Liver (tissue), 9 donors: Measurements from ENCODE around the gene CX3CL1. TPM values are rescaled to one million over a fixed set of nuclear protein-coding genes. Genes with fewer than 3 reads are reported as not detected.

Experiments
- DNase-seq: peaks from one replicate; pipeline ENCODE4 v3.0.0-alpha.2; 2017; ENCODE audit warnings: low spot score
- H3K27ac ChIP-seq, 2 donors: one replicate each; pipeline ENCODE4 v1.7.0; 2013; ENCODE audit warnings: inconsistent platforms in 2 of 2, low read length in 2 of 2, control low read depth in 1 of 2, low read depth in 1 of 2, mild to moderate bottlenecking in 1 of 2
- H3K27me3 ChIP-seq, 4 donors: one replicate each; pipeline versions ENCODE4 v1.6.1 to v1.7.0; 2013; ENCODE audit warnings: low read length in 3 of 4, inconsistent platforms in 1 of 4, mild to moderate bottlenecking in 1 of 4, moderate library complexity in 1 of 4; ENCODE audit not compliant: control insufficient read depth in 4 of 4, insufficient read depth in 4 of 4
- H3K36me3 ChIP-seq, 4 donors: one replicate each; pipeline versions ENCODE4 v1.6.1 to v1.7.0; 2013; ENCODE audit warnings: low read length in 3 of 4, mild to moderate bottlenecking in 3 of 4, low read depth in 1 of 4, moderate library complexity in 1 of 4; ENCODE audit not compliant: control insufficient read depth in 4 of 4, insufficient read depth in 3 of 4
- H3K4me1 ChIP-seq, 4 donors: one replicate each; pipeline versions ENCODE4 v1.6.1 to v1.7.0; 2013; ENCODE audit warnings: low read length in 3 of 4, mild to moderate bottlenecking in 3 of 4, moderate library complexity in 1 of 4; ENCODE audit not compliant: control insufficient read depth in 4 of 4, insufficient read depth in 4 of 4
- H3K4me3 ChIP-seq, 3 donors: one replicate each; pipeline versions ENCODE4 v1.6.1 to v1.7.0; 2013; ENCODE audit warnings: low read length in 3 of 3, control low read depth in 1 of 3, low read depth in 1 of 3, mild to moderate bottlenecking in 1 of 3
- H3K9ac ChIP-seq, 2 donors: one replicate each; pipeline ENCODE4 v1.7.0; 2013; ENCODE audit warnings: low read length in 2 of 2, mild to moderate bottlenecking in 2 of 2, moderate library complexity in 2 of 2, control low read depth in 1 of 2, low read depth in 1 of 2
- H3K9me3 ChIP-seq, 4 donors: one replicate each; pipeline versions ENCODE4 v1.6.1 to v1.7.0; 2013; ENCODE audit warnings: low read length in 3 of 4; ENCODE audit not compliant: control insufficient read depth in 4 of 4
- EGR1 ChIP-seq, 2 donors: IDR thresholded peaks; 2 replicates each; pipeline ENCODE4 v1.6.1; 2016 to 2018; ENCODE audit warnings: antibody characterized with exemption in 2 of 2, low read depth in 2 of 2
- FOXA2 ChIP-seq: IDR thresholded peaks from 2 replicates; pipeline ENCODE4 v1.6.1; 2016; ENCODE audit warnings: antibody characterized with exemption
- GABPA ChIP-seq, 2 donors: IDR thresholded peaks in 1 of 2; conservative IDR thresholded peaks in 1 of 2; 2 replicates each; pipeline ENCODE4 v1.6.1; 2016; ENCODE audit warnings: antibody characterized with exemption in 2 of 2, mild to moderate bottlenecking in 1 of 2, moderate library complexity in 1 of 2
- HNF4A ChIP-seq, 2 donors: conservative IDR thresholded peaks; 2 replicates each; pipeline ENCODE4 v1.6.1; 2016; ENCODE audit warnings: antibody characterized with exemption in 2 of 2, mild to moderate bottlenecking in 2 of 2
- HNF4G ChIP-seq: IDR thresholded peaks from 2 replicates; pipeline ENCODE4 v1.6.1; 2016; ENCODE audit warnings: antibody characterized with exemption
- JUND ChIP-seq, 2 donors: IDR thresholded peaks; 2 replicates each; pipeline ENCODE4 v1.6.1; 2016; ENCODE audit warnings: antibody characterized with exemption in 2 of 2
- MAX ChIP-seq: IDR thresholded peaks from 2 replicates; pipeline ENCODE4 v1.6.1; 2016; ENCODE audit warnings: antibody characterized with exemption
- NR2F2 ChIP-seq: IDR thresholded peaks from 2 replicates; pipeline ENCODE4 v1.6.1; 2016; ENCODE audit warnings: antibody characterized with exemption
- RAD21 ChIP-seq, 2 donors: IDR thresholded peaks; 2 replicates each; pipeline ENCODE4 v1.6.1; 2016; ENCODE audit warnings: antibody characterized with exemption in 2 of 2, mild to moderate bottlenecking in 2 of 2
- REST ChIP-seq: IDR thresholded peaks from 2 replicates; pipeline ENCODE4 v1.6.1; 2016; ENCODE audit warnings: antibody characterized with exemption, mild to moderate bottlenecking
- RXRA ChIP-seq, 2 donors: IDR thresholded peaks; 2 replicates each; pipeline ENCODE4 v1.6.1; 2017 to 2018; ENCODE audit warnings: antibody characterized with exemption in 2 of 2, mild to moderate bottlenecking in 1 of 2
- SP1 ChIP-seq: IDR thresholded peaks from 2 replicates; pipeline ENCODE4 v1.6.1; 2018; ENCODE audit warnings: antibody characterized with exemption, mild to moderate bottlenecking
- TAF1 ChIP-seq: conservative IDR thresholded peaks from 2 replicates; pipeline ENCODE4 v1.6.1; 2016; ENCODE audit warnings: antibody characterized with exemption, mild to moderate bottlenecking
- YY1 ChIP-seq: IDR thresholded peaks from 2 replicates; pipeline ENCODE4 v1.6.1; 2016; ENCODE audit warnings: antibody characterized with exemption, mild to moderate bottlenecking
- WGBS: extraction: QIAGEN DNeasy Blood & Tissue Kit; methylation state at CpG from one replicate; pipeline ENCODE4 v1.1.7; 2013; 5-methylcytosine and 5-hydroxymethylcytosine counted together
- polyA plus RNA-seq, 2 donors: library from polyadenylated mRNA; stranded (reverse) in 1 of 2; unstranded in 1 of 2; fragments of 200-250 nt in 1 of 2; fragments of >200 nt in 1 of 2; fragmentation: Nextera tagmentation in 1 of 2; extraction: Ambion mirVana in 1 of 2; gene quantifications; one replicate each; pipeline versions ENCODE4 v1.2.1 to v1.2.3, GENCODE V29; 2013 to 2015
- total RNA-seq, 2 donors: library from RNA; depleted of rRNA; stranded (reverse); fragments of >200 nt; gene quantifications; one replicate each; pipeline ENCODE4 v1.2.3, GENCODE V29; 2014
- TF ChIP-seq, protein P1 (sequence below): IDR thresholded peaks from 2 replicates; pipeline ENCODE4 v1.6.1; 2016; ENCODE audit warnings: antibody characterized with exemption
- TF ChIP-seq, protein P2 (sequence below): IDR thresholded peaks from 2 replicates; pipeline ENCODE4 v1.6.1; 2016; ENCODE audit warnings: antibody characterized with exemption
- donor health status: healthy.
- donor health status: healthy.
- donor health status: healthy.
- donor health status: healthy.
- donor health status: healthy.

Gene CX3CL1
- total and polyA plus RNA-seq, 4 donors = 2.5 to 5.9 (median 5.1) TPM

DNA sequence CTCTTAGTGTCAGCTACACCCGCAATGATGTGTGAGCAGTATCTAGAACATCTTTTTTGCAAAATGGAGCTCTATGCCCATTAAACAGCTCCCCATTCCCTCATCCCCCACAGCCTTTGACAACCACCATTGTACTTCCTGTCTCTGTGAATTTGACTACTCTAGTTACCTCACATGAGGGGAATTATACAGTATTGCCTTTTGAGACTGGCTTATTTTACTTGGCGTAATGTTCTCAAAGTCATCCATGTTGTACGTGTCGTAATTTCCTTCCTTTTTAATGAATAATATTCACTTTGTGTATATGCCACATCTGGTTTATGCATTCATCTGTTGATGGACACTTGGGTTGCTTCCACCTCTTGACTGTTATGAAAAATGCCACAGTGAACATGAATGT lies 36.9 kb upstream of the CX3CL1 start:
- no peak for DNase-seq
- no peak for TF ChIP-seq RXRA (IDR thresholded peaks at IDR 0.05)
- TF ChIP-seq RAD21 (IDR thresholded peaks at IDR 0.05) = no peak
- no peak for TF ChIP-seq HNF4A (conservative IDR thresholded peaks at IDR 0.05)
- TF ChIP-seq, protein P1, sequence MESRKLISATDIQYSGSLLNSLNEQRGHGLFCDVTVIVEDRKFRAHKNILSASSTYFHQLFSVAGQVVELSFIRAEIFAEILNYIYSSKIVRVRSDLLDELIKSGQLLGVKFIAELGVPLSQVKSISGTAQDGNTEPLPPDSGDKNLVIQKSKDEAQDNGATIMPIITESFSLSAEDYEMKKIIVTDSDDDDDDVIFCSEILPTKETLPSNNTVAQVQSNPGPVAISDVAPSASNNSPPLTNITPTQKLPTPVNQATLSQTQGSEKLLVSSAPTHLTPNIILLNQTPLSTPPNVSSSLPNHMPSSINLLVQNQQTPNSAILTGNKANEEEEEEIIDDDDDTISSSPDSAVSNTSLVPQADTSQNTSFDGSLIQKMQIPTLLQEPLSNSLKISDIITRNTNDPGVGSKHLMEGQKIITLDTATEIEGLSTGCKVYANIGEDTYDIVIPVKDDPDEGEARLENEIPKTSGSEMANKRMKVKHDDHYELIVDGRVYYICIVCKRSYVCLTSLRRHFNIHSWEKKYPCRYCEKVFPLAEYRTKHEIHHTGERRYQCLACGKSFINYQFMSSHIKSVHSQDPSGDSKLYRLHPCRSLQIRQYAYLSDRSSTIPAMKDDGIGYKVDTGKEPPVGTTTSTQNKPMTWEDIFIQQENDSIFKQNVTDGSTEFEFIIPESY = no peak
- Histone ChIP-seq H3K9me3 (no peaks in the 10 kb centered on the region), H3K27ac (no peak overlapping the region), H3K27me3 (no peaks in the 10 kb centered on the region), H3K9ac (no peak overlapping the region), H3K4me1 (no peaks in the 10 kb centered on the region), H3K4me3 (no peak overlapping the region), H3K36me3 (no peaks in the 10 kb centered on the region)
- 89% methylated on average over 4 of the region's 4 CpGs for WGBS

- Histone ChIP-seq H3K9ac (no peak overlapping the region), H3K36me3 (no peaks in the 10 kb centered on the region), H3K4me1 (no peaks in the 10 kb centered on the region), H3K27me3 (no peaks in the 10 kb centered on the region), H3K27ac (no peak overlapping the region), H3K4me3 (no peak overlapping the region), H3K9me3 (no peaks in the 10 kb centered on the region)
- 76% methylated on average over 6 of the region's 6 CpGs for WGBS
- no peak for DNase-seq
- TF ChIP-seq NR2F2 (no peak), MAX (no peak), EGR1 (IDR thresholded peaks at IDR 0.05; ENCODE audit: low read depth in 2 of 2) (no peak), YY1 (no peak), JUND (IDR thresholded peaks at IDR 0.05) (no peak), HNF4A (conservative IDR thresholded peaks at IDR 0.05) (no peak), GABPA (IDR thresholded peaks at IDR 0.05 in 1 of 2, conservative IDR thresholded peaks at IDR 0.05 in 1 of 2) (no peak), REST (no peak), TAF1 (no peak), HNF4G (no peak), SP1 (no peak), RXRA (IDR thresholded peaks at IDR 0.05) (no peak), RAD21 (IDR thresholded peaks at IDR 0.05) (no peak), FOXA2 (no peak)
- TF ChIP-seq, protein P2, sequence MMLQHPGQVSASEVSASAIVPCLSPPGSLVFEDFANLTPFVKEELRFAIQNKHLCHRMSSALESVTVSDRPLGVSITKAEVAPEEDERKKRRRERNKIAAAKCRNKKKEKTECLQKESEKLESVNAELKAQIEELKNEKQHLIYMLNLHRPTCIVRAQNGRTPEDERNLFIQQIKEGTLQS = no peak
Measured at GRCh38 chr16:57341062-57341440, 31.2 kb upstream of the CX3CL1 start.
